22Rv1 (cell line): ENCODE measurements around the gene ZNF343.

Experiments
- H3K27ac ChIP-seq: fragments of 450-650 bp; 2 replicates; pipeline ENCODE4 v1.5.1; 2017
- CTCF ChIP-seq: fragments of 450-650 bp; IDR thresholded peaks from 2 replicates; pipeline ENCODE4 v1.5.1; 2017; ENCODE audit warnings: mild to moderate bottlenecking
- ZFX ChIP-seq: fragments of 450-650 bp; IDR thresholded peaks from 2 replicates; pipeline ENCODE4 v1.6.1; 2017; ENCODE audit warnings: antibody characterized with exemption, borderline replicate concordance

Gene ZNF343

GRCh38 chr20:2519115-2519809 lies 10.5 kb upstream of the ZNF343 start:
- no peak overlapping the region for H3K27ac ChIP-seq
- no peak for TF ChIP-seq CTCF
- TF ChIP-seq ZFX: no peak

DNA sequence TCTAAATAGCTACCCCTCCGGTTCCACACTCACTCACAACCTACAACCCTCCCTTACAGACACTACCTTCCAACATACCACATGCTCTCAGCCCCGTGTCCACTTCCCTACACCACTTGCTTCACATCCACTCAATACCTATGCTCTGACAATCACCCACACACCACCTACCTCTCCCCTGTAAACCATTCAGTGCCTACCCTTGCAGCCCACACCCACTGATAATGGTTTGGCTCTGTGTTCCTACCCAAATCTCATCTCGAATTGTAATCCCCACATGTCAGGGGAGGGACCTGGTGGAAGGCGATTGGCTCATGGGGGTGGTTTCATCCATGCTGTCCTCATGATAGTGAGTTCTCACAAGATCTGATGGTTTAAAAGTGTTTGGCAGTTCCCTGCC lies 9.8 kb upstream of the ZNF343 start:
- H3K27ac ChIP-seq: no peak overlapping the region
- TF ChIP-seq ZFX: no peak
- TF ChIP-seq CTCF: no peak

DNA sequence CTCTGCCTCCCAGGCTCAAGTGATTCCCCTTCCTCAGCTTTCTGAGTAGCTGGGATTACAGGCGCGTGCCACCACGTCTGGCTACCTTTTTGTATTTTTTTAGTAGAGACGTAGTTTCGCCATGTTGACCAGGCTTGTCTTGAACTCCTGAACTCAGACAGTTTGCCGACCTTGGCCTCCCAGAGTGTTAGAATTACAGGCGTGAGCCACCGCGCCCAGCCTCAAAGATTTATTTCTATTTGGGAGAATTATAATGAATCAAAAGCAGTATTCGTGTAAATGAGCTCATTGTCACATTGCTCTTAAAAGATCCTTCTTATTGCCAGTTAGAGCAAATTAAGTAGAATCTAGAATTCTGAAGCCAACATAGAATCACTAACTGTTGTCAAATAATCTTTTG lies 9.4 kb upstream of the ZNF343 start:
- no peak overlapping the region for H3K27ac ChIP-seq
- TF ChIP-seq CTCF (no peak), ZFX (no peak)

DNA sequence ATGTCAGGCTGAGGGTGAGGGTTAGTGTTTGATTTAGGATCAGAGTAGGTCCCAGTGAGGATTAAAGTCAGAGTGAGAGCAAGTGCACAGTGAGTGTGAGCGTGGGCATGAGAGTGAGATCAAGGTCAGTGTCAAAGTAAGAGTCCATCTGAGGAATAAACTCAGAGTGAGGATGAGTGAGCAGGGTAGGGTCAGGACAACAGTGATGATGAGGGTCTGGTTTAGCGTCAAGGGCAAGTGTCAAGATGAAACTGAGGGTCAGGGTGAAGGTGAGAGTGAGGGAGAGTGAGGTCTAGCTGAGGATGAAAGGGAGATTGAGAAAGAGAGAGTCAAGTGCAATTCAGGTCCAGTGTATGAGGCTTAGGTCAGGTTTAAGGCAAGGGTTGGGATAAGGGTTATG lies 7.7 kb upstream of the ZNF343 start:
- TF ChIP-seq CTCF: no peak
- no peak for TF ChIP-seq ZFX
- no peak overlapping the region for H3K27ac ChIP-seq

GRCh38 chr20:2515203-2515602 lies 6.5 kb upstream of the ZNF343 start:
- no peak for TF ChIP-seq CTCF
- H3K27ac ChIP-seq: no peak overlapping the region

GRCh38 chr20:2509794-2510193 lies 1.1 kb upstream of the ZNF343 start:
- TF ChIP-seq ZFX: no peak
- TF ChIP-seq CTCF: no peak
- H3K27ac ChIP-seq: no peak overlapping the region

DNA sequence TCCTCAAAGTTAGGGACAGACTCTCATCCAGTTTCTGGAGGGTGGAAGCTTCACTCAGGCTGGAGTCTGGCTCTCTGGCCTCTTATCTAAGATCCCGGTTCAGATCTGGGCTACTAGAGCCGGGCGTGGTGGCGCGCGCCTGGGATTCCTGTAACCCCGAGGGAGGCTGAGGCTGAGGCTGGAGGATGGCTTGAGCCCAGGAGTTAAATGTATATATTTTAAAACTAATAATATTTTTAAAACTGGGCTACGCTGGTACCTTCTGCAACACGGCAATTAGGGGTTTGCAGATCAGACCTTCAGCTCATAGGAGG lies 710 bp upstream of the ZNF343 start:
- TF ChIP-seq ZFX (no peak), CTCF (no peak)
- peak overlapping the region; percentile 62 for H3K27ac ChIP-seq
